GM10266 (cell line): ENCODE measurements around the gene ITGB2.
"Not testable (repeated sequence)": the region's sequence is repeated elsewhere in the genome, so short reads cannot be mapped to it uniquely, and the experiment has no call there.

Experiments used
- DNase-seq: peaks from one replicate; pipeline ENCODE4 v3.0.0; 2012; ENCODE audit errors: extremely low spot score
- TF ChIP-seq, protein P1 (sequence below): IDR thresholded peaks from 2 replicates; pipeline ENCODE4 v1.5.1; 2012; ENCODE audit warnings: mild to moderate bottlenecking, low read depth; ENCODE audit not compliant: control insufficient read depth, insufficient read depth; ENCODE audit errors: missing control alignments

The ITGB2 gene

DNA sequence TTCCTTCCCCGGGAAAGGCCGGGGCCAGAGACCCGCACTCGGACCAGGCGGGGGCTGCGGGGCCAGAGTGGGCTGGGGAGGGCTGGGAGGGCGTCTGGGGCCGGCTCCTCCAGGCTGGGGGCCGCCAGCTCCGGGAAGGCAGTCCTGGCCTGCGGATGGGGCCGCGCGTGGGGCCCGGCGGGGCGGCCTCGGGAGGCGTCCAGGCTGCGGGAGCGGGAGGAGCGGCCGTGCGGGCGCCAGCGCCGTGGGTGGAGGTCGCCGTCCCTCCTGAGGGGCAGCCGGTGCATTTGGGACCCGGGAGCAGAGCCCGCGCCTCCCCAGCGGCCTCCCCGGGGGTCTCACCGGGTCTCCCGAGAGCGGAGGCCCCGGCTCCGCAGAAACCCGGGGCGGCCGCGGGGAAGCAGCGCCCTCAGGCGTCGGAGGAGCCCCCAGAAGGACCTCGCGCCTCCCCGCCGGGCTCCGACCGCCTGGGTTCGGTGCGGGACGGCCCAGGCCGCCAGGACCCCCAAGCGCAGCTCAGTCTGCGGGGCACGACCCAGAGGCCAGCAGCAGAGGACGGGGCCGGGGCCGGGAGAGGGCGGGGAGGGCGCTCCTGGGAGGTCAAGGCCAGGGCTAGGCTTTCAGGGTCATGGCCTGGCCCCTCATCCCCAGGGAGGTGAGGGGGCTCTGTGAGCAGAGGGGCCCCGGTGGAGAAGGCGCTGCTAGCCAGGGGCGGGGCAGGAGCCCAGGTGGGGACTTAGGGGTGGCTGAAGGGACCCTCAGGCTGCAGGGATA is 11.9 kb upstream of the ITGB2 start:
- DNase-seq: peak; percentile 90
- TF ChIP-seq, protein P1, sequence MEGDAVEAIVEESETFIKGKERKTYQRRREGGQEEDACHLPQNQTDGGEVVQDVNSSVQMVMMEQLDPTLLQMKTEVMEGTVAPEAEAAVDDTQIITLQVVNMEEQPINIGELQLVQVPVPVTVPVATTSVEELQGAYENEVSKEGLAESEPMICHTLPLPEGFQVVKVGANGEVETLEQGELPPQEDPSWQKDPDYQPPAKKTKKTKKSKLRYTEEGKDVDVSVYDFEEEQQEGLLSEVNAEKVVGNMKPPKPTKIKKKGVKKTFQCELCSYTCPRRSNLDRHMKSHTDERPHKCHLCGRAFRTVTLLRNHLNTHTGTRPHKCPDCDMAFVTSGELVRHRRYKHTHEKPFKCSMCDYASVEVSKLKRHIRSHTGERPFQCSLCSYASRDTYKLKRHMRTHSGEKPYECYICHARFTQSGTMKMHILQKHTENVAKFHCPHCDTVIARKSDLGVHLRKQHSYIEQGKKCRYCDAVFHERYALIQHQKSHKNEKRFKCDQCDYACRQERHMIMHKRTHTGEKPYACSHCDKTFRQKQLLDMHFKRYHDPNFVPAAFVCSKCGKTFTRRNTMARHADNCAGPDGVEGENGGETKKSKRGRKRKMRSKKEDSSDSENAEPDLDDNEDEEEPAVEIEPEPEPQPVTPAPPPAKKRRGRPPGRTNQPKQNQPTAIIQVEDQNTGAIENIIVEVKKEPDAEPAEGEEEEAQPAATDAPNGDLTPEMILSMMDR: peak; percentile 85

GRCh38 chr21:44931501-44932407 is 11.1 kb upstream of the ITGB2 start:
- TF ChIP-seq, protein P1: no peak
- peak; percentile 70 for DNase-seq

DNA sequence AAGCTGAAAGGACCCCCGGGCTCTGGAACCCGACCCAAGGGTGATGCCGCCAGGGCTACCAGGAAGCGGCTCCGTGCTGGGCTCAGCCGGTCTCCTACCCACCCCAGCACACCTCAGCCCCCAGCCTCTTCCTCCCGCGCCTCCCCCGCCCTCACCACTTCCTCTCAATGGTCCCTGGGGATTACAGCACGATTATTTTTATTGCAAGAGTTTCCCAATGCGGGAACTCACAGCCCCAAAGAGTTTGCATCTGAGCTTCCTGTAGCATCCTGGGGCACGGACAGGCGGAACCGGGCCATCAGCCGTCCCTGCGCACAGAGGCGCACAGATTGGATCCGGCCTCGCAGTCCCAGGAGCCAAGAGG is 10.4 kb upstream of the ITGB2 start:
- TF ChIP-seq, protein P1: no peak
- peak; percentile 72 for DNase-seq

DNA sequence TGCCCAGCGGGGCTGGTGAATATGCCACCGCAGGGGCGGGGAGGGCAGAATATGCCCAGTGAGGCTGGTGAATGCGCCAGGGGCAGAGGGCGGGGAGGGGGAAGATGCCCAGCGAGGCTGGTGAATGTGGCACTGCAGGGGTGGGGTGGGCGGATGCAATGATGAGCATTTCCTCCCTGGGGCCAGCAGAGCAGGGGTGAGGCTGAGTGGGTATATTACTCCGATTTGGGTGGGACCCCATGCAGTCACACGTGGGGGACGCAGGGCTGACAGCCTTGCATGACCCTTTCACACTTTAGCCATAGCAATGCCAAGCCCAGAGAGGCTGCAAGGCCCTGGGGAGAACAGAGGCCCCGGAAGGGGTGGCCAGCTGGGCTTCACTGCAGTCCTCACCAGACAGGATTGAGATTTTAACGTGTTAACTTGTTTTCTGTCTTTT is 9.9 kb upstream of the ITGB2 start:
- no peak for DNase-seq

DNA sequence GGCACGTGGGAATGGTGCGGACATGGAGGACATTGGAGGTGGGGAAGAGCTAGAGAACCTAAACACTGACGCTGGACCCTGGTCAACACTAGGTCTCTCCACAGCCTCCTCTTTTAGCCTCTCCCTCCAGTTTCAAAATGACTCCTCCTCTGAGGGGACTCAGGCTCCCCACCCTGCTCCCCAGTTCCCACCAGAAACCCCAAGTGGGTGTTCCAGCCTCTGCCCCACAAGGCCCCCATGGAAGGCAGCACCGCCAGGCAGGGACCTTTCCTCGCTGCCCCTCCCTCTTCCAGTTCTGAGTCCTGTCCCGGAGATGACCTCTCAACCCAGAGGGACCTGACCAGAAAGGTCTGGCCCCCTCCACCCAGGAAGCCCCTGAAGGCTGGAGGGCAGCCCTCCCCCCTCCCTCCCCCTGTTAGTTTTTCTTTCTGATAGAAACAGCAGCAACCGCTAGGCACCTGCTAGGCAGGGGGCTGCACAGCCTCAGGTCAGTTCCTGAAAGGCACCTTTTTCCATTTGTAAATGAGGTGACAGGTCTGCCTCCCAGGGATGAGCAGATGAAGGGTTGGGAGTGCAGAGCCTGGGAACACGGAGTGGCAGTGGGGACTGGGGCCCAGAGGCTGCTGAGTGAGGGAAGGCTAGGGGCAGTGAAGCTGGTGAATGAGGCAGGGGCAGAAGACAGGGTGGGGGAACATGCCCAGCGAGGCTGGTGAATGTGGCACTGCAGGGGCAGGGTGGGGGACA is 9.3 kb upstream of the ITGB2 start:
- TF ChIP-seq, protein P1: no peak
- DNase-seq: peak; percentile 66

More for the DNA sequence above, 9.9 kb upstream of the ITGB2 start:
- TF ChIP-seq, protein P1: no peak

- TF ChIP-seq, protein P1: no peak
- no peak for DNase-seq
Measured at GRCh38 chr21:44929242-44929798, 8.6 kb upstream of the ITGB2 start.

DNA sequence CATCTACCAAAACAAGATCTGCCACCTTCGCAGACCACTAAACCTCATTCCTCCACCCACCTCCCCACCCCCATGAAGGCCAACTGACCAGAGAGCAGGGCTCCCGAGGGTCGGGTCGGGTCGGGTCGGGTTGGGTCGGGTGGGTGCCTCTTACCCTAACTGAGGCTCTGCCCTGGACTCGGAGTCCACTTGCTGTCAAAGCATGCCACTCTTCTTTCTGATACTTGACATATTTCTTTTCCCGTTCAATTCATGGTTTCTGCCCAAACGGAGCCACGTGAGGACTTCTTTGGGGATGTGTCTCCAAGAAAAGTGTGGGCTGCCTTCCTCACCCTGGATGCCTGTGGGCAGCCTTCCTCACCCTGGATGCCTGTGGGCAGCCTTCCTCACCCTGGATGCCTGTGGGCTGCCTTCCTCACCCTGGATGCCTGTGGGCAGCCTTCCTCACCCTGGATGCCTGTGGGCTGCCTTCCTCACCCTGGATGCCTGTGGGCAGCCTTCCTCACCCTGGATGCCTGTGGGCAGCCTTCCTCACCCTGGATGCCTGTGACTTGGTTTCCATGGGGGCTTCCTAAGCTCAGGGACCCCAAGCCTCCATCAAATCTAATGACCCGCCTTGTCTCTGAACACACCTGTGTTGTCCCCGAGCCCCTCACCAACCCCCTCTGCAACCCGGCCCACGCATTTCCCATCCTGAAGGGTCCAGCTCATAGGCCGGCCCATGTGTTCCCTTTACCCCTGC is 8.0 kb upstream of the ITGB2 start:
- DNase-seq: not testable (repeated sequence)
